Stimulated activated CD4-positive, alpha-beta T cell treated with anti-CD3 and anti-CD28 coated beads, Interleukin-2, amount 100 ng/mL, for 48 hours (primary cell): ENCODE data around the gene ZNF343.
"Not testable (repeated sequence)": the region's sequence is repeated elsewhere in the genome, so short reads cannot be mapped to it uniquely, and the experiment has no call there.

Experiments used
- DNase-seq, 2 donors: peaks; one replicate each; pipeline ENCODE4 v3.0.0-alpha.2; 2020

ZNF343 gene

GRCh38 chr20:2508631-2509467, at the start of gene ZNF343:
Gene ZNF343 (minus strand): TSS chr20:2508915. CDS start chr20:2493895, 15,020 bp downstream.
- DNase-seq = peak; percentile 61 to 68

GRCh38 chr20:2557873-2558580, 49.3 kb upstream of the ZNF343 start:
- DNase-seq = no peak

- DNase-seq = no peak
Measured at GRCh38 chr20:2545594-2545993, 36.9 kb upstream of the ZNF343 start.

DNA sequence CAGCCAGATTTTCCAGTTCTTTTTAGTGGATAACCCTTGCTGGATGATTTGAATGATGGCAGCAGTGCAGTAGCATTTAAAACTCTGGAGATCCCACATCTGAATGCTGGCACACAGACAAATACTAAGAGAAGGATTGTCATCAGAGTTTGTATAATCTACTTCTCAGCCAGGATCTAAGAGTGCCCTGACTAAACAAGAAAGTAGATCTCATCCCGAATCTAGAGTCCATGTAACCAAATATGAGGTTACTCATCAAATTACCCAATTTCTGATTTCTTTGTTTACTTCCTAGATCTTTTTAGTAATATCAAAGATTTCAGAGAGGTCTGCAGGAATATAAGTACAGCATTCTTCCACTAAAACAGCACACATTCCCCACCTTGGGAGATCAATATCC, 35.5 kb upstream of the ZNF343 start:
- DNase-seq = no peak

GRCh38 chr20:2542361-2542760, 33.6 kb upstream of the ZNF343 start:
- DNase-seq = no peak

- DNase-seq = no peak
Measured at GRCh38 chr20:2541940-2542339, 33.2 kb upstream of the ZNF343 start.

- DNase-seq = no peak
Measured at GRCh38 chr20:2538931-2539720, 30.4 kb upstream of the ZNF343 start.

DNA sequence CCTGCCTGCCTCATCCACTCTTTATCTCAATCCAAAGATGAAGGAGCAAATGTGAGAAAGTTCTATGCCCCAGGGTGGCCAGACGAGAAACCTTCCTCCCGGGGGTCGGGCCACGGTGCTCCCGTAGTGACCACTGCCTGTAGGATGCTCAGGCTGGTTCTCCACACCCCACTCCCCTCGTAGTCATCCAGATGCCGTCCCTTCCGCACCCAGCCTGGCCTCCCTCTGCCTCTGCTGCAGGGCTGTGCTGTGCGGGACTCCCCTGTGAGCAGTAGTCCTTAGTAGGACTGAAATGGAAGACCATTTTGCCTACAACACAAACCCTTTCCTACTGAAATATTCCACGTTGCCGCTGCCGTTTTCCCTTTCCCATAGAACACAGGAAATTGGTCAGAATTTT, 29.6 kb upstream of the ZNF343 start:
- DNase-seq = no peak

GRCh38 chr20:2537101-2537500, 28.4 kb upstream of the ZNF343 start:
- DNase-seq = no peak

DNA sequence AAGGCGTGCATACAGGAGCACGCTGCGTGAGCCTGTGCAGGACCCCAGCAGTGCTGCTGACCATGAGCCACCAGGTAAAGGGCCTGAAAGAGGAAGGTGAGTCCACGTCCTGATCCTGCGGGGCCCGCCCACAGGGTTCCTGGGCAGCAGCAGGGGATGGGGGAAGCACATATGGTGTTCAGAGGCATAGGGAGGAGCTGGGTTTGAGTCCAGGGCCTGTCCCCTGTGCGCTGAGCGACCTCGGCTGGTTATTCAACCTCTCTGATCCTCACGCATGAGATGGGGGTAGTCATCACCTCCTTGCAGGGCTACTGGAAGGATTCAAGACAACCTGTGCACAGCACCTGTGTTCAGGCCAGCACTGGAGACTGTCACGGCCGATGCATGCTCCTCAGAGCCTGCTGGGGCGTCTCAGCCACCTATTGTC, 27.9 kb upstream of the ZNF343 start, which contains the start of gene TMC2:
TSS of gene TMC2 (plus strand) at position 14 of the 427 bp plus-strand sequence. CDS start at position 63, 49 bp downstream.
- no peak for DNase-seq

DNA sequence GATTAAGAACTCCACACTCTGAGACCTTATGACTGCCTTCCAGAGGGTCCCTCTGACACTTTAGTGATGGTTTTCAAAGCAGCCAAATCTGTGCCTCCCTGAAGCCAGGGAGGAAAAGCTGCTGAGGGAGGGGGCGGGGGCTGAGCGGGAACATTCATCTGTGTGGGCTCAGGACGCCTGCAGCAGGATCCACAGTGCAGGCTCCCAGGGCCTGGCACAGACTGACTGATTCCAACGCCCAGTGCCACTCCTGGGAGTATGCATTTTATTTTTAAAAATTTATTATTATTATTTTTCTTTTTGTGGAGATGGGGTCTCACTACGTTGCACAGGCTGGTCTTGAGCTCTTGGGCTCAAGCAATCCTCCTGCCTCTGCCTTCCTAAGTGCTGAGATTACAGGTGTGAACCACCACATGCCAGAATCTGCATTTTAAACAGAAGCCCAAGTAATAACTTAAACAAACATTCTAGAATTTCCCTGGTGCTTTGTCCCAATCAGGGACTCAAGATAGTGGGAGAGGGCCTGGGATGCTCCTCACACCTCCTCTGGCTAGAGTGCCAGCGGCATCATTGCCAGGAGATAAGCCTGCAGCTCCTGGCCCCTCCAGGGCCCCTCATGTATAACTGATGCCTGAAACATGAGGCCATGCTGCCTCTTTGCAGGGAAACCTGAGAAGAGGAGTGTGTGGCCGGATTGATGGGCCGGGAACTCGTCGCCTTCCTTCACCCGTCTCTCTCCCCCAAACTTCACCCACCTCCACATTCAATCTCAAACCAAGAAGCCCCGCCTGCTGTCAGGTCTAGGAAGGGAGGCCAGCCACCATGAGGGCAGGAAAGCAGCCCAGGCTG, 27.2 kb upstream of the ZNF343 start:
- DNase-seq = no peak

DNA sequence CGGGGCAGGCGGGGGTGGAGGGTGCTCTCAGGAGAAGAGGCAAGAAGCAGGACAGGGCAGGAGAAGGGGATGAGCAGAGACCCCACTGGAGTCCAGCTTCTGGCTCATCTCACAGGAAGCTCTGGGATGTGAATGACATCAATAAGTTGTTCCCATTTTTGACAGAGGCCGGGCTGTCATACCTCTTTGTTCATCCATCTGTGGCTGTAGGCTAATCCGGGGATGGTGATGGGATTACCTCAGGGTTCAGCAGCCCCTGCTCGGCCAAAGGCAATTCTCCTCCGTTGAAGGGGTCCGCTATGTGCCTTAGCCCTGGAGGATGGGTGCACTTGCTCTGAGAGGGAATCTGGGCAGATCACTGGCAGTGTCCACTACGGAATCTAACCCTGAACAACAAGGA, 24.4 kb upstream of the ZNF343 start:
- DNase-seq = no peak

DNA sequence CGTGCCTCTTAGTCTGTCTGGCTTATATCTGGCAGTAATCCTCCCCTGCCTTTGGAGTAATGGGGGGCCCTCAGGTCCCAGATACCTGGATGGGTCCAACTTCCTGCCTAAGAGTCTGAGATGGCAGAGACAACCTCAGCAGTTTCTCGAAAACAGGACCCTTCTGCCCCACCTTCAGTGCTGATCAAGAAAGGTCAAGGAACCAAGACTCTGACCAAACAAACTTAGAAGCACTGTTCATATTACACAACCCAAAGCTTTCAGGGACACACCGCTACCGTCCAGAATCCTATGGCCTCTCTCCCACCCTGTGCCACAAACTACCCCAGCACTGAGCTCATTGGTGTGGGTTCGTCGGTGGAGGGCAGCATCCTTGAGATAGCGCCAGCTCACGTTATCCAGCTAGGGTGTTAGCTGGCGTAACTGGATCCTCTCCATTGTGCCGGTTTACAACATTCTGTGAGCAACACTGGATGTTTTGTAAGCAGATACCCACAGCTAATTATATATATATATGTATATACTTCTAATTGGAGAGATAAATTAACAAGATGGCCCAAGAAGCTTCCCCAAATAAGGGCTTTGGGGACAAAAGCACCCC, 20.1 kb upstream of the ZNF343 start:
- DNase-seq = no peak

GRCh38 chr20:2527762-2528161, 19.0 kb upstream of the ZNF343 start:
- no peak for DNase-seq

DNA sequence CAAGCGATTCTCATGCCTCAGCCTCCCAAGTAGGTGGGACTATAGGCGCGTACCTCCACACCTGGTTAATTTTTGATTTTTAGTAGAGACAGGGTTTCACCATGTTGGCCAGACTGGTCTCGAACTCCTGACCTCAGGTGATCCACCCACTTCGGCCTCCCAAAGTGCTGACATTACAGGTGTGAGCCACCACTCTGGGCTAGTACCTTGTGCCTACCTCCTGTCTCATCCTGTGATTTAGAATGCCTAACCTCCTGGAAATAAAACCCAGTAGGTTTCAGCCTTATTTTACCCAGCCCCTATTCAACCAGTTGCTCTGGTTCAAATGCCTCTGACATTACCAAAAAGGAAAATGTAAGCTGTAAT, 17.5 kb upstream of the ZNF343 start:
- DNase-seq = not testable (repeated sequence)

DNA sequence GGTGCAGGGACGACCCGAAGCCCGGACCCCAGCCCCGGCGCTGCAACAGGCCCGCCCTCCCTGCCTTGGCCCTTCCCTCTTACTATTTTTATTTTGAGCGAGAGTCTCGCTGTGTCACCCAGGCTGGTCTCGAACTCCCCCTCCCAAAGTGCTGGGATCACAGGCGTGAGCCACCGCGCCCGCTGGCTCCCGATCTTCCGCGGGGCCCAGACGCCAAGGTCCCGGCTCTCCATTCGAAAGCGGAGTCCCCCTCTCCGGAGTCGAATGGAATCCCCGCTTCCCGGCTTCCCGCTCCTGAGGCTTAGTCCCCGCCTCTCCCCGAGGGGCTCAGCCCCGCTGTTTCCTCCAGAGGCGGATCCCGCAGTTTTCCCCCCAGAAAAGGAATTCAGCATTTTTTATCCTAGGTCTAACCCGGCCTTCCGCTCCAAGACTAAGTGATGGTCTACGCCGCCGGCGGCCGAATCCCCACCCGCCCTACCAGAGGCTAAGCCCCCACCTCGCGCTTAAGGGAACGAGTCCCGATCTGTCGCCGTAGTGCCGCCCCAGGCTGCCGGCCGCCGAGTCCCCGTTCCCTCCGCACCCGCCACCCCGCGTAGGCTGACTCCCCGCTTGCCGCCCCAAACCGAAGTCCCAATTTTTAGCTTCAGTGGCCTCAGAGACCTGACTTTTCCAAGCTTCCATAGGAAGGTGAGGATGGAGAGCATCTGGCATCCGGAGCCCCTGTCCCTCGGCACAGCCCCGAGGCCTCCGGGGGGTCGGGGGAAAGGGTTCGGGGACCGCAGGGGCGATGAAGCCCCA, 16.2 kb upstream of the ZNF343 start:
- peak; percentile 30 to 33 for DNase-seq

DNA sequence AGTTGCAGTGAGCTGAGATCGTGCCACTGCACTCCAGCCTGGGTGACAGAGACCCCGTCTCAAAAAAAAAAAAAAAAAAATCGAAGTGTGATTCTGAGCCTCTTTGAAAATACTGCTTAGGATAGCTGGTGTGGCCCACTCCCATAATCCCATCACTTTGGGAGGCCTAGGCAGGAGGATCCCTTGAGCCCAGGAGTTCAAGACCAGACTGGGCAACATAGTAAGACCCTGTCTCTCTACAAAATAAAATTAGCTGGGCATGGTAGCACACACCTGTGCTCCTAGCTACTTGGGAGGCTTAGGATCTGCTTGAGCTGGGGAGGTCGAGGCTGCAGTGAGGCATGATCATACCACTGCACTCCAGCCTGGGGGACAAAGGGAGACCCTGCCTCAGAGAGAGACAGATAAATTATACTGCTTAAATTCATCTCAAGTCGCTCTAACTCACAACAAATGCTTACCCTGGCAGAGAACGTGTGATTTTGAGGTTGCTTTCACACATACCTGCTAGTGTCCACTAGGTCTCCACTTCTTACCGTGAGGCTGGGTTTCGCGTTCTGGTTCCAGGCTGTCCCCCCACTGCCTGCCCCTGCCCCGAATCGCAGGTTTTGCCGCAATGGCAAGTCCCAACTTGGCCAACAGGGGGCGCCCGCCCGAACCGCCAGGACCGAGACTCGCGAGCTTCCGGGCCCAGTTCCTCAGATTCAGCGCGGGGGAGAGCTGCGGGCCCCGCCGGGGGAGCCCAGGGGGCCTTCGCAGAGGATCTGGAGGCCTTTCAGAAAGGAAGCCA, 15.4 kb upstream of the ZNF343 start:
- peak; percentile 95 to 96 for DNase-seq

DNA sequence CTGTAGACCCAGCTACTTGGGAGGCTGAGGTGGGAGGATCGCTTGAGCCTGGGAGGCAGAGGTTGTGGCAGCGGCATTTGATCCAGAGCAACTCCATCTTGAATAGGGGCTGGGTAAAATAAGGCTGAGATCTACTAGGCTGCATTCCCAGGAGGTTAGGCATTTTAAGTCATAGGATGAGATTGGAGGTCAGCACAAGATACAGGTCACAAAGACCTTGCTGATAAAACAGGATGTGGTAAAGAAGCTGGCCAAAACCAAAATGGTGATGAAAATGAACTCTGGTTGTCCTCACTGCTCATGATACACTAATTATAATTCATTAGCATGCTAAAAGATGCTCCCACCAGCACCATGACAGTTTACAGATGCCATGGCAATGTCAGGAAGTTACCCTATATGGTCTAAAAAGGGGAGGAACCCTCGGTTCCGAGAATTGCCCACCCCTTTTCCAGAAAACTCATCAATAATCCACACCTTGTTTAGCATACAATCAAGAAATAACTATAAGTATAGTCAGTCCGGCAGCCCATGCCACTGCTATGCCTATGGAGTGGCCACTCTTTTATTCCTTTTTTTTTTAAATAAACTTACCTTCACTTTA, 14.2 kb upstream of the ZNF343 start:
- DNase-seq = not testable (repeated sequence)
